ENCODE data around the gene UGT2A3.

Gene UGT2A3

DNA sequence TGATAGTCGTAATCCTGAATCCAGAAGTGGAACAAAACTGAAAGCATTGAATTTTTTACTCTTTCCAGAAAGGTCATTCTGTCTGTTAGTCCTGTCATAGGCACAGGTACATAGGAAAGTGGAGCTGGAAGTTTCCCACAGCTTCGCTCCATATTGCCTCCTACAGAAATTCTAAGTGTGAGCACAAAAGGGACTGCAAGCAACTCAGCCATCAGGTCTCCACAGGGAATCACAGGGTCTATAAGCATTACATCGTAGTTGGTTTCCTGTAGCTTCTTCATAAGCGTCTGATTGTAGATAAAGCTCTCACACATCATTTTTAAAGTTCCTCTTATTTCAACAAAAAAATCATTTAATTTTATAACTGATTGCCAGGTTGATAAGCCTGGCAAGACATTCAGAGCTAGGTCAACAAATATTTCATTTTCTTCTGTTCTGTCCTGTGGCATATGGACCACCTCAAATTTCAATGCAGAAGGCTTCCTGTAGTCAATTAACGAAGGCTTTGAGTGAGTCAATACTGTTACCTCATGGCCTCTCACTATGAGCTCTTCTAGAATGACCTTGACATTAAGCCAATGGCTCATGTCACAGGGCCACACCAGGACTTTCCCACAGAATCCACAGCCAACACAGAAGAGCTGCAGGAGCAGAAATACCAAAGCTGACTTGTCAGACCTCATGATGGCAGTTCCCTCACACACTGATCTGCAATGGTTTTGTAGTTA, at the start of gene UGT2A3:
Gene UGT2A3 (minus strand): TSS at position 727 of the 728 bp plus-strand sequence. CDS start 44 bp downstream, at position 683.
- DNase-seq (ENCODE audit: low read depth) = no peak
- H3K4me3 ChIP-seq (replicated peaks; ENCODE audit: low read depth, low read length) = no peak within 1 kb of the TSS
- TF ChIP-seq, protein P1, sequence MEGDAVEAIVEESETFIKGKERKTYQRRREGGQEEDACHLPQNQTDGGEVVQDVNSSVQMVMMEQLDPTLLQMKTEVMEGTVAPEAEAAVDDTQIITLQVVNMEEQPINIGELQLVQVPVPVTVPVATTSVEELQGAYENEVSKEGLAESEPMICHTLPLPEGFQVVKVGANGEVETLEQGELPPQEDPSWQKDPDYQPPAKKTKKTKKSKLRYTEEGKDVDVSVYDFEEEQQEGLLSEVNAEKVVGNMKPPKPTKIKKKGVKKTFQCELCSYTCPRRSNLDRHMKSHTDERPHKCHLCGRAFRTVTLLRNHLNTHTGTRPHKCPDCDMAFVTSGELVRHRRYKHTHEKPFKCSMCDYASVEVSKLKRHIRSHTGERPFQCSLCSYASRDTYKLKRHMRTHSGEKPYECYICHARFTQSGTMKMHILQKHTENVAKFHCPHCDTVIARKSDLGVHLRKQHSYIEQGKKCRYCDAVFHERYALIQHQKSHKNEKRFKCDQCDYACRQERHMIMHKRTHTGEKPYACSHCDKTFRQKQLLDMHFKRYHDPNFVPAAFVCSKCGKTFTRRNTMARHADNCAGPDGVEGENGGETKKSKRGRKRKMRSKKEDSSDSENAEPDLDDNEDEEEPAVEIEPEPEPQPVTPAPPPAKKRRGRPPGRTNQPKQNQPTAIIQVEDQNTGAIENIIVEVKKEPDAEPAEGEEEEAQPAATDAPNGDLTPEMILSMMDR (IDR thresholded peaks at IDR 0.05; ENCODE audit: low read length, missing control alignments) = no peak

DNA sequence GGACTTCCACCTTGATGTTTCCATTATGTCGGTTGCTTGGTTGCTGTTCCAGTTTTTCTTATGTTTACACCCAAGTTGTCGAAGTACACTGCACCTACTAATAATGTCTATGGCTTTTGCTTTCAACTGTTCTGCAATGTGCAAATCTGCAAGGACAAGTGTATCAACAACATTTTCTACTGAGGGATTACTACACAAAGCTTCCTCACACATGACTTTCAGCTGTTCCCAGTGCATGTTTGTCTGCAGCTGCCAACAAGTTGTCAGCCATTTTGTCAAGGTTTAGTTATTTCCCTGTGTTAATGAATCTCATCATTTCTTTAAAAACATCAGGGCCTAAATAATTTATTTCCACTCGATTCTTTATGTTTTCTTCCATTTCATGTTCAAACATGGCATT, 45.4 kb upstream of the UGT2A3 start:
- no peak overlapping the region for H3K4me3 ChIP-seq (replicated peaks; ENCODE audit: low read depth, low read length)
- no peak for DNase-seq (ENCODE audit: low read depth)
- TF ChIP-seq, protein P1 (IDR thresholded peaks at IDR 0.05; ENCODE audit: low read length, missing control alignments) = no peak

DNA sequence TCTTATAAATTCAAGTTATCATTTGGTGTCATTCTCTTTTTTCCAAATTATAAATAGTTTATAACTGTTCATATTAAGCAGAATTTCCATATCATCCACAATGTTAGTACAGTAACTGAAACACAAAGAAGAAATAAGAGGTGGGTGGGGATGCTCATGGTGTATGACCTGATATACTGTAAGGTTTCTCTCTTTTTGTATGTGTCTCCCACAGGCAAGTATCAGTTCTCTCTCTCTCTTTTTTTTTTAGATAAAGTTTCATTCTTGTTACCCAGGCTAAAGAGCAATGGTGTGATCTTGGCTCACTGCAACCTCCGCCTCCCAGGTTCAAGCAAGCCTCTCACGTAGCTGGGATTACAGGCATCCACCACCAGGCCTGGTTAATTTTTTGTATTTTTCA, 43.7 kb upstream of the UGT2A3 start:
- TF ChIP-seq, protein P1 (IDR thresholded peaks at IDR 0.05; ENCODE audit: low read length, missing control alignments) = no peak
- no peak for DNase-seq (ENCODE audit: low read depth)
- no peak overlapping the region for H3K4me3 ChIP-seq (replicated peaks; ENCODE audit: low read depth, low read length)

DNA sequence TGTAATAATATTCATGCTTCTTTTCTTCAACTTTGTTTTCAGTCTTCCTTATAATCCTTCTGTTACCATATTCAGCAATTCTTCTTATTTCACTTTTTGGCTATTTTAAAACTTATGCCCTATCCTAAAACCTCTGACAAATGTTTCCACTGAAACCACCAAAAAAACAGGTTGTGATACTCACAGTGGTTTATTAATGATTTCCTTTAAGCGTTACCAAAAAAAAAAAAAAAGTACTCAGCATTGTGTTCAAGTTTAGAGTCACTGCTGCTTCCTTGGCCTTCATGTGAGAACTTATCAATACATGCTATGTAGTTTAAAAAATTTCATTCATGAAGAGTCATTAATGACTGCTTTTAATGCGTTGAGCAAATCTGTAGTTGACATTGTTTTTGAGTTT, 35.4 kb upstream of the UGT2A3 start:
- TF ChIP-seq, protein P1 (IDR thresholded peaks at IDR 0.05; ENCODE audit: low read length, missing control alignments) = no peak
- H3K4me3 ChIP-seq (replicated peaks; ENCODE audit: low read depth, low read length) = no peak overlapping the region
- no peak for DNase-seq (ENCODE audit: low read depth)

DNA sequence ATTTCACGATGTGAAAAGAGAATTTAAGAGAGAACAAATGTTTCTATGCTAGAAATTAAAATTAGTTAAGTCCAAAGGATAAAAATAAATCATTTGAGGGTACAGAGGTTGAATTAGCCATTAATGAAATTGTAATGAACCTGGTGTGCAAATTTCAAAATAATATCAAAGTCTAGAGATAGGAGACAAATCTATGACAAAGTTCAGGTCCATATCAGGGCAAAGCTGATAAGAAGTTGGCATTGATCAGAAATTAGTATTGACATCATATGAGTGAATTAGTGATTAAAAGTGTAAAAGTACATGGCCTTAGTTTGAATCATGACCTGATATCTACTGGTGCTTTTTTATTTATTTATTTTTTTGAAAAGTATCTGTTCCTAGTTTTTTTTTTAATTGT, 33.8 kb upstream of the UGT2A3 start:
- TF ChIP-seq, protein P1 (IDR thresholded peaks at IDR 0.05; ENCODE audit: low read length, missing control alignments) = no peak
- no peak for DNase-seq (ENCODE audit: low read depth)

DNA sequence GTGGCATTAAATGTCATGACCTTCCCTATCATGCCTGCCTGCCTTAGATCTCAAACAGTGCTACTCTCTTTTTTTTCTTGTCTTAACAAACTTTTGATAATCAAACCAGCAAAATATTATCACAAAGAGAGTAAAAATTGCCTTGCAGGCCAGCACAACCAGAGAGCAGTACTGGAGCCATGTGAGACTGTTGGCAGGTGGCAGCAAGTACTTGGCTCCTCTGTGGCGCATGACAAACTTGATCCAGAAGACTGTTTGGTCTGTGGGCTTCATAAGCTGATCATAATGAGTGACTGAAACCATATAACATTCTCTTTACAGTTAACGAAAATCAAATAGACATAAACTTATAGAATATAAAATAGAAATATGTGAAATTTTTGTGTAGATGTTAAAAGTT, 33.3 kb upstream of the UGT2A3 start:
- TF ChIP-seq, protein P1 (IDR thresholded peaks at IDR 0.05; ENCODE audit: low read length, missing control alignments) = no peak
- no peak for DNase-seq (ENCODE audit: low read depth)

More for the DNA sequence above, 33.8 kb upstream of the UGT2A3 start:
- H3K4me3 ChIP-seq (replicated peaks; ENCODE audit: low read depth, low read length) = no peak overlapping the region

DNA sequence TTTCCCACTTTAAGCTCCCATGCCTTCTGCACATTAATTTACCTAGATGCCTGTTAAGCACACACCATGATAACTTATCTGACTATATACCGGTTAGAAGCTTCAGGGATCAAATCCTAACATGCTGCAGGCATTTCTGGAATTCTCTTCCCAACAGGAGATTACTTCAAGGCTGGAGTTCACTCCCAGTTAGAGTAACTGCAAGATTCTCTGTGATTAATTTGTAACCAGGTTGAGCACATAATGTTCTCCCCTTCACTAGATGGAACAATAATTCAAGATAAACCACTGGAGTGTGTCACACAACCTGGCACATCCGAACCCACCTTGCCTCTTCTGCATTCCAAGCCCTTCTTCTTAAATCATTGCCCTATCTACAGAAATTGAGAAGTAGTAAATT, 11.8 kb upstream of the UGT2A3 start:
- TF ChIP-seq, protein P1 (IDR thresholded peaks at IDR 0.05; ENCODE audit: low read length, missing control alignments) = no peak
- no peak overlapping the region for H3K4me3 ChIP-seq (replicated peaks; ENCODE audit: low read depth, low read length)
- no peak for DNase-seq (ENCODE audit: low read depth)

More for the DNA sequence above, 33.3 kb upstream of the UGT2A3 start:
- no peak overlapping the region for H3K4me3 ChIP-seq (replicated peaks; ENCODE audit: low read depth, low read length)

Measured in fibroblast of pulmonary artery (primary cell).